Breast epithelium (tissue), 4 donors: ENCODE measurements around the gene NLRP9. TPM values are rescaled to one million over a fixed set of nuclear protein-coding genes. Genes with fewer than 3 reads are reported as not detected.

Experiments used
- DNase-seq, 2 donors: peaks; one replicate each; pipeline ENCODE4 v3.0.0-alpha.2; 2019; ENCODE audit warnings: low spot score in 2 of 2
- H3K27ac ChIP-seq, 2 donors: fragments of 200-600 bp; sonication (generic) in 1 of 2; one replicate each; pipeline ENCODE4 v1.5.1; 2016 to 2019; ENCODE audit warnings: mild to moderate bottlenecking in 1 of 2
- H3K27me3 ChIP-seq, 2 donors: fragments of 200-600 bp; sonication (generic) in 1 of 2; one replicate each; pipeline versions ENCODE4 v1.5.1 to v1.6.0; 2017 to 2019; ENCODE audit warnings: control low read depth in 1 of 2, mild to moderate bottlenecking in 1 of 2
- H3K36me3 ChIP-seq: fragments of 200-600 bp; one replicate; pipeline ENCODE4 v1.5.1; 2019
- H3K4me1 ChIP-seq, 2 donors: fragments of 200-600 bp; sonication (generic); one replicate each; pipeline ENCODE4 v1.5.1; 2016 to 2019; ENCODE audit warnings: control low read depth in 1 of 2
- H3K4me3 ChIP-seq, 3 donors: fragments of 200-600 bp; sonication (generic); 1 replicate in 2 of 3; 2 replicates in 1 of 3; pipeline ENCODE4 v1.5.1; 2016 to 2019; ENCODE audit warnings: mild to moderate bottlenecking in 3 of 3, moderate library complexity in 2 of 3
- H3K9me3 ChIP-seq, 2 donors: fragments of 200-600 bp; sonication (generic) in 1 of 2; one replicate each; pipeline ENCODE4 v1.5.1; 2016 to 2019; ENCODE audit warnings: control low read depth in 1 of 2
- CTCF ChIP-seq, 3 donors: fragments of 450-650 bp; IDR thresholded peaks; one replicate each; pipeline ENCODE4 v1.5.1; 2016 to 2017; ENCODE audit warnings: antibody characterized with exemption in 3 of 3, mild to moderate bottlenecking in 3 of 3, moderate library complexity in 3 of 3
- POLR2A ChIP-seq: fragments of 450-650 bp; IDR thresholded peaks from one replicate; pipeline ENCODE4 v1.6.1; 2016; ENCODE audit warnings: antibody characterized with exemption, mild to moderate bottlenecking, moderate library complexity
- POLR2AphosphoS5 ChIP-seq, 3 donors: sonication (generic); formaldehyde crosslinking; IDR thresholded peaks; one replicate each; pipeline ENCODE4 v1.6.1; 2017; ENCODE audit warnings: antibody characterized with exemption in 3 of 3
- intact Hi-C: fragments of 100-400 bp; cut with DNase I; formaldehyde crosslinking; loops from one replicate; pipeline ENCODE4 v1.15.1; 2023; ENCODE audit warnings: low total_unique reads
- total RNA-seq, 3 donors: library from RNA; depleted of rRNA; stranded (reverse); fragments of >200 nt; gene quantifications; one replicate each; pipeline ENCODE4 v1.1.0, GENCODE V29; 2016

Gene NLRP9
- total RNA-seq, 3 donors from 2014 or later = not detected

- intact Hi-C loops = no loop called here
- no peaks in the 10 kb centered on the region for H3K9me3 ChIP-seq
Observed at GRCh38 chr19:55687281-55688201, 50.7 kb downstream of the NLRP9 start.

GRCh38 chr19:55686311-55687050, 51.7 kb downstream of the NLRP9 start:
- no peak overlapping the region for H3K27ac ChIP-seq
- no peaks in the 10 kb centered on the region for H3K9me3 ChIP-seq
- H3K36me3 ChIP-seq = peaks cover 7% of the 10 kb centered on the region
- intact Hi-C loops = no loop called here
- no peaks in the 10 kb centered on the region for H3K27me3 ChIP-seq
- DNase-seq = no peak
- H3K4me3 ChIP-seq = no peak overlapping the region
- no peak for TF ChIP-seq CTCF (IDR thresholded peaks at IDR 0.05)
- no peak for TF ChIP-seq POLR2A
- TF ChIP-seq POLR2AphosphoS5 (IDR thresholded peaks at IDR 0.05) = no peak
- H3K4me1 ChIP-seq = no peaks in the 10 kb centered on the region

More at GRCh38 chr19:55687281-55688201, 50.7 kb downstream of the NLRP9 start:
- H3K4me1 ChIP-seq = no peaks in the 10 kb centered on the region
- peaks cover 7% of the 10 kb centered on the region for H3K36me3 ChIP-seq
- TF ChIP-seq CTCF (IDR thresholded peaks at IDR 0.05) (no peak), POLR2A (no peak)
- DNase-seq = no peak
- no peak overlapping the region for H3K4me3 ChIP-seq
- no peaks in the 10 kb centered on the region for H3K27me3 ChIP-seq
- no peak overlapping the region for H3K27ac ChIP-seq

GRCh38 chr19:55685776-55686175, 52.4 kb downstream of the NLRP9 start:
- peaks cover 7% of the 10 kb centered on the region for H3K36me3 ChIP-seq

DNA sequence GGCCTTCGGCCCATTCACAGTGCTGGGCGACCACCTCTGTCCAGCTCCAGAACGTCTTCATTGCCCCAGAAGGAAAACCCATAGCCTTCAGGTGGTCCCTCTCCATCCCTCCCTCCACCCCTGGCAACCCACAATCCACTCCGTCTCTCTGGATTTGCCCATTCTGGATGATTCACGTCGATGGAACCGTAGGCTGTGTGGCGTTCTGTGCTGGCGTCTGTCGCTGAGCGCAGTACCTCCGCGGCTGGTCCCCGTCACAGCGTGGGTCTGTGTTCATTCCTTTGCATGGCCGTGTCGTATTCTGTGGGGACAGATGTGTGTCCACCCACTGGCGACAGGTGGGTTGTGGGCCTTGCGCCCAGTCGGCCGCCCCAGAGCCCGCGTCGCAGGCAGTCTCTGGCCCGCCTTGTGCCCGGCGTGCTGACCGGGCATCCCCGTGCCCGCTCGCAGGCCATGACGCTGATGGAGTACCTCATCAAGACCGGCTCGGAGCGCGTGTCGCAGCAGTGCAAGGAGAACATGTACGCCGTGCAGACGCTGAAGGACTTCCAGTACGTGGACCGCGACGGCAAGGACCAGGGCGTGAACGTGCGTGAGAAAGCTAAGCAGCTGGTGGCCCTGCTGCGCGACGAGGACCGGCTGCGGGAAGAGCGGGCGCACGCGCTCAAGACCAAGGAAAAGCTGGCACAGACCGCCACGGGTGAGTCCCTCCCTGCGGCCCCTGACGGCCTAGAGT, 53.1 kb downstream of the NLRP9 start:
- intact Hi-C loops = no loop called here
- TF ChIP-seq POLR2A (no peak), POLR2AphosphoS5 (IDR thresholded peaks at IDR 0.05) (no peak), CTCF (IDR thresholded peaks at IDR 0.05) (no peak)

More at GRCh38 chr19:55685776-55686175, 52.4 kb downstream of the NLRP9 start:
- no peaks in the 10 kb centered on the region for H3K4me1 ChIP-seq
- H3K4me3 ChIP-seq = no peak overlapping the region
- no peaks in the 10 kb centered on the region for H3K9me3 ChIP-seq
- no peak overlapping the region for H3K27ac ChIP-seq
- H3K27me3 ChIP-seq = no peaks in the 10 kb centered on the region
- no peak for DNase-seq
- TF ChIP-seq POLR2A = no peak
- TF ChIP-seq CTCF (IDR thresholded peaks at IDR 0.05) = no peak
- no peak for TF ChIP-seq POLR2AphosphoS5 (IDR thresholded peaks at IDR 0.05)
- intact Hi-C loops = no loop called here

More for the DNA sequence above, 53.1 kb downstream of the NLRP9 start:
- Histone ChIP-seq H3K27me3 (no peaks in the 10 kb centered on the region), H3K9me3 (no peaks in the 10 kb centered on the region), H3K36me3 (peaks cover 10% of the 10 kb centered on the region), H3K27ac (no peak overlapping the region), H3K4me3 (no peak overlapping the region), H3K4me1 (no peaks in the 10 kb centered on the region)
- DNase-seq = no peak
